GM12873 (cell line): ENCODE data around the gene RAPGEF1.

ENCODE experiments used
- CTCF ChIP-seq: IDR thresholded peaks from 2 replicates; pipeline ENCODE4 v1.5.1; 2012; ENCODE audit warnings: low read depth, mild to moderate bottlenecking, moderate library complexity, low read length, control low read depth; ENCODE audit not compliant: insufficient read depth; ENCODE audit errors: missing control alignments

Gene RAPGEF1

GRCh38 chr9:131596430-131596743 is 143.5 kb downstream of the RAPGEF1 start:
- no peak for TF ChIP-seq CTCF

GRCh38 chr9:131595696-131596429 is 144.0 kb downstream of the RAPGEF1 start:
- no peak for TF ChIP-seq CTCF

GRCh38 chr9:131594906-131595665 is 144.8 kb downstream of the RAPGEF1 start:
- TF ChIP-seq CTCF, result no peak

- no peak for TF ChIP-seq CTCF
Measured at GRCh38 chr9:131593936-131594665, 145.8 kb downstream of the RAPGEF1 start.

GRCh38 chr9:131593091-131593820 is 146.6 kb downstream of the RAPGEF1 start:
- TF ChIP-seq CTCF, result no peak

- TF ChIP-seq CTCF, result no peak
Measured at GRCh38 chr9:131591845-131592208, 148.0 kb downstream of the RAPGEF1 start.
